CD4-positive, alpha-beta T cell treated with Interleukin-15 for 4 hours (primary cell): ENCODE results near the gene RPS29.
"Not testable (repeated sequence)": the region's sequence is repeated elsewhere in the genome, so short reads cannot be mapped to it uniquely, and the experiment has no call there.

Source experiments
- DNase-seq: peaks from one replicate; pipeline ENCODE4 v3.0.0-alpha.2; 2020; ENCODE audit warnings: low spot score

RPS29 gene

DNA sequence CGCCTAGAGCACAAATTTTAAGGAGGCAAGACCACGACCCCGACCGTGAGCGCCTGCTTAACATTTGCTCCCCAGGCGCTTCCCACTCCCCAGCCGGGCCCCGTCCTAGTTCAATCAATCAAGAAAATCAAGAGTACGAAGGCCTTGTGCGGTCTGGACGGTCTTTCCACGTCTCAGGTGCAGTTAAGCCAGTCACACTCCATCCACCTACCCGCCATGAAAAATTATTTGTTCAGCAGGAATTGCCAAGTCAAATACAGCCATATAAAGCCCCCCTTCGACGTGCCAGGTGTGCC is 12.0 kb upstream of the RPS29 start:
- DNase-seq, result no peak

DNA sequence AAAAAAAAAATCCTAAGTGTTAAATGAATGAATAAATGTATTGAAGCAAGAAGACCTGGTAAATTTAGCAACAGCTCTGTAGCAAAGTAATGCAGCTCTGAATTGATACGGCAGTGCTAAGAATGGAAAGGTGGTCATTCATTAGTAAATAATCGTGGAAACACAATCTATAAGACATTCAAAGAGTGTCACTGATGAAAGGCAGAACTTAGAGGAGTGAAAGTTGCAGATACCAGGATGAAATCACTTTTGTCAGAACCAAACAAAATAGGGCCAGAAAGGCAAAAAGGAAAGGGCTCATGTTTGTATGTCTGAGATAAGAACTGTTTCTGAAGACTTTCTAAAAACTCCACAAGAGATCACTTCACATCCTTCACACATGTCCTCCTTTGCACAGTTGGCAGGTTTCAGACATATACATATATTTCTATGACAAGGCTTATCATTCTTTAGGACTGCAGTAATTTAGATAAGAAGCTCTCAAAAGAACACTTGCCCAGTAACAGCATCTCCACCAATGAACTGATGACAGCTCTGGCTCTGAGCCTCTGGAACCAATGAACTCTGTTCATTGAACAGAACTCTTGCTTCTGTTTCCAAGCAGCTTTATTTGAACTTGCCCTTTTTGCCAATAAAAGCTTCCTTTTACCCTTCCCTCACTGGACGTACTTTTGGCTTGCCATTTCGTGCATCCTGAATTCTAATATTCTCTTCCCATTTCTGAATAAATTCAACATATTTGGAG is 8.3 kb upstream of the RPS29 start:
- DNase-seq, result no peak

DNA sequence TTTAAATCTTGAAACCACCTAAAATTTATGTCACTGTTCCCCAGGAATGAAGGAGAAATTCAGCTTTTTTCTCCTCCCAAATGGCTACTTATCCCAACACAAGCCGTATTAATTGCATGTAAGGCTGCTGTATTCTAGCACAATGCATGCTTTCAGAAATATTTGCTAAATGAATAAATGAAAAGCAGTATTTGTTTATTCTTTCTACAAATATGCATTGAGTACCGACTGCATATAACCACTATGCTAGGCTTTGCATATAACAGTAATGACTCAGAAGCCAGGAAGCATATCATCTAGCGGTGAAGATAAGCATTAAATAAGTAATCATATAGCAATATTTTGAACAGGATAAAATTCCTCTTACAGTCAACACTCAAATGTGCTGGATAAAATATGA is 6.8 kb upstream of the RPS29 start:
- DNase-seq, result no peak

DNA sequence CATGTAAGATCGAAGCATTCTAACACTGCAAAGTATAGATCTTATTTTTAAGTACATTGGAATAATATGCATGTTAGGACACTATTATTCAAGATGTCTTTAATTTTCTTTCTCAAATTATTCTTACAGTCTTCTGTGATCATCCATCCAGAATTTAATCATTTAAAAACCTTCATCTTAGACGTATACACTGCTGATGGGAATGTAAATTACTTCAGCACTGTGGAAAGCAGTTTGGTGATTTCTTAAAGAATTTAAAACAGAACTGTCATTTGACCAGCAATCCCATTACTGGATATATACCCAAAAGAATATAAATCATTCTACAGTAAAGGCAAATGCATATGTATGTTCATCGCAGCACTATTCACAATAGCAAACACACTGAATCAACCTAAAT is 3.2 kb upstream of the RPS29 start:
- DNase-seq, result no peak

DNA sequence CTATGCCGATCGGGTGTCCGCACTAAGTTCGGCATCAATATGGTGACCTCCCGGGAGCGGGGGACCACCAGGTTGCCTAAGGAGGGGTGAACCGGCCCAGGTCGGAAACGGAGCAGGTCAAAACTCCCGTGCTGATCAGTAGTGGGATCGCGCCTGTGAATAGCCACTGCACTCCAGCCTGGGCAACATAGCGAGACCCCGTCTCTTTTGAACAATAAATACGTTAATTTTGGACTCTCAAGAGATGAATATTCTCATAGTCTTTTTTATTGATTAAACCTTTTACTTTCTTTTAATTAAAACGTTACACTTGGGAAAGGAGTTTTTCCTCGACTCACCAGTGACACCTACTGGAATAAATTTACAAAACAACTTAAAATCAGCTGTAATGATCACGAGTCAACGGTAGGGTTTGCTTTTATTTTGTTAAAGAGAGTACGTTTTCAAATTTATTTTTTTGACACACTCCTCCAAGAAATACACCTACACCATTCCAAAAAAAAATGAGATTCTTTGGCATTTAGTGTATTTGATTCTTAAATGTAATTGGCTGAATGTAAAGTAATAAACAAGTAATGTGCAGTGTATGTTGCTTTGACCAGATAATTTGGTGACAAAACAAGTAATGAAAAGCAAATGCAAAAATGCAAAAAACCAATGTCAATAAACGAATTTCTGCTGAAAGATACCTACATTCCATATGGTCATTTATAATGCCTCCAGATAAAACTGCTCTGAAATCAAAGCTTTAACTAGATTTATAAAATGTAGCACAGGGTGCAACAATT is 687 bp upstream of the RPS29 start:
- DNase-seq, result peak; percentile 81

DNA sequence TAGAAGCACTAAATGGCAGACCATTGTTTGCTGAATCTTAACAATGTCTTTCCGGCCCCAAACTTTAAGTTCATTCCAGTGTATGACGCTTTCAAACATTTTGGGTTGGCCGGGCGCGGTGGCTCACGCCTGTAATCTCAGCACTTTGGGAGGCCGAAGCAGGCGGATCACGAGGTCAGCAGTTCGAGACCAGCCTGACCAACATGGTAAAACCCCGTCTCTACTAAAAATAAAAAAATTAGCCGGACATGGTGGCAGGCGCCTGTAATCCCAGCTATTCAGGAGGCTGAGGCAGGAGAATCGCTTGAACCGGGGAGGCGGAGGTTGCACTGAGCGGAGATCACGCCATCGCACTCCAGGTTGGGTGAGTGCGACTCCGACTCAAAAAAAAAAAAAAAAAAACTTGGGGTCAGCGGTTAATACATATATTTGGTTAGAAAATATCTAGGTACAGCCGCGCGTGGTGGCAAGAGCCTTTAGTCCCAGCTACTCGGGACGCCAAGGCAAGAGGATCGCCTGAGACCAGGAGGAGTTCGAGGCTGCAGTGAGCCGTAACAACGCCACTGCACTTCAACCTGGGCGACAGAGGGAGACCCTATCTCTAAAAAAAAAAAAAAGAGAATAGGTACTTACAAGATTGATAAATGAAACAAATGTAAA is 1.1 kb downstream of the RPS29 start:
- DNase-seq, result not testable (repeated sequence)

DNA sequence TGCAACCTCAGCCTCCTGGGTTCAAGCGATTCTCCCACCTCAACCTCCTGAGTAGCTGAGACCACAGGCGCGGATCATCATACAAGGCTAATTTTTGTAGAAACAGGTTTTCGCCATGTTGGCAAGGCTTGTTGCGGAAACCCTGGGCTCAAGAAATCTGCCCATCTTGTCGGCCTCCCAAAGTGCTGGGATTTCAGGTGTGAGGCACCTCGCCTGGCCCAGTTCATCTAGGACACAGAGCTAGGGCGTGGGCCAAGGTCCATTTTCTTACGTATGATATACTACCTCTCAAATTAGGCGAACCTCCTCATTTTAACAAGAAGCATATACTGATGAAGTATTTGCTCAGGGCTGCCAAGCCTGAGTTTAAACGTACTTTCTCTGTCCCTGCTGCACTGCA is 2.1 kb downstream of the RPS29 start:
- DNase-seq, result no peak

DNA sequence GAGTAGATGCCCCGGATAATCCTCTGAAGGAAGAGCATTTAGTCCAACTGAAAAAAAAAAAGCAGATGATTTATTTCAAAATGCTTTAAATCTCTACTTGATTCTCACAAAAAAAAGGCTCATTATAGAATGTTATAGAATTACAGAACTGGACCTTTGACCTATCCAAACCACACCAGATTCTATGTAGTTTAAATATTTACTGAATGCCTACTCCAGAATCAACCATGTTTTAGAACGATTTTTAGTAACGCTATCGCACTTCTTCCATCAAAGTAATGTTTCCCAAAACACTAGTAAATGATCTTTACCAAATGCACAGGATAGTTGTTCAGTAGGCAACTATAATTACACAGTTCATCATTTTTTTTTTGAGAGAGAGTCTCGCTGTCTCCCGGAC is 2.6 kb downstream of the RPS29 start:
- DNase-seq, result no peak

DNA sequence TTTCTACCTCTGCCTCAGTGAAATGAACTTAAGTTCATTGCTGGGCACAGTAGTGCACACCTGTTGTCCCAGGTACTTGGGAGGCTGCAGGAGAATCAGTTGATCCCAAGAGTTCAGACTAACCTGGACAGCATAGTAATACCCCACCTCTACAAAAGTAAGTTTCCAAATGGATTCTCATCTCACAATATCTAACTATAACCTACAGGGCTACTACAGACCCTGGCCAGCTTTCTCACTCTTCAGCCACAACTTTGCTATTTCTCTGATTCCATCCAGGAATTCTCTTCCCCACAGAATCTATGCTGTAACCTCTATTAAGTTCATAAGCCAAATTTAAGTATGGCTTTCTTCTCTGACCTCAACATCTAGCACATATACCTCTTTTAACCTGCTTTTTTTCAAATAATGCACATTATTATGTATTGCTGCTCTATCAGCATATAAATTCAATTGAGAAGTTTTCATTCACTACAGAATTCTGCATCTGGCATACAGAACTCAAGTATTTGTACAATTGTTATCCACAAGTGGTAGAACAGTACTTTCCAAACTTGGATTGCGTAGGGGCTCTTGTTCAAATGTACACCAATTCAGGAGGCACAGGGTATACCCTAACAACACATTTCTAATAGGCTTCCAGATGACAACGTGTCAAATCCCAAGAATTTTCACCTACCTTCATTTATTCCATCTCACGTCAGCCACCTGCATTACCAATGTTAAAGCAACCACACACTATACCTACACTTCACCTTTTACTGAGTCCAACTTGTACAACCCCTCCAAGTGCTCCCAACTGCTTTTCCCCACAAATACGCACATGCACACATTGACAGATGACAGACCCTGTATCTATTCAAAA is 3.8 kb downstream of the RPS29 start:
- DNase-seq, result no peak

DNA sequence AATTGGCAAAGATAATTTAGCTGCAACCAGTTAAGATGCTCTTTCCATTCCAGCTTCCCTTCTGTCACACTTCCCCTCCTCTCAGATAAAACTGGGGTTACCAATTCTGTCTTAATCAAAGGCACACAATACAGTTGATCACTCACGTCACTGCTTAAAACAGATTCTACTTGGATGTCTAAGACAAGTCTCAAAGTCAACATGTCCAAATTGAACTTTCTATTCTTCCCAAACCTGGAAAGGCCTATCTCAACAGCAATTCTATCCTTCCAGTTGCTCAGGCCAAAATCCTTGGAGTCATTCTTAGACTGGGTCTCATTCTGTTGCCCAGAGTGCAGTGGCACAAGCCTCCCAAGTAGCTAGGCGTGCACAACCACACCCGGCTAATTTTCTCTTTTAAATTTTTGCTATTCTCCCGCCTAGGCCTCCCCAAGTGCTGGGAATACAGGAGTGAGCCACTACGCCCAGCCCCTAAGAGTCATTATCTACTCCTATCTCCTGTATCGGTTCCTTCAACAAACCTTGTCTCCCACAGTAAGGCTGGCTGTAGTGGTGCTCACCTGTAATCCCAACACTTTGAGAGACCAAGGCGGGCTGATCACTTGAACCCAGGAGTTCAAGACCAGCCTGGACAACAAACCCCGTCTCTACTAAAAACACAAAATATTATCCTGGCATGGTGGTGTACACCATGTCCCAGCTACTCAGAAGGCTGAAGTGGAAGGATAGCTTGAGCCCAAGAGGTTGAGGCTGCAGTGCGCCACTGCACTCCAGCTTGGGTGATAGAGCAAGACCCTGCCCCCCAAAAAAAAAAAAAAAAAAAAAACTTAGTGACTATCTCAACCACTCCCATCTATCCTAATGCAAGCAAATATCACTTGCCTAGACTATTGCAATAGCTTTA is 4.7 kb downstream of the RPS29 start:
- no peak for DNase-seq

DNA sequence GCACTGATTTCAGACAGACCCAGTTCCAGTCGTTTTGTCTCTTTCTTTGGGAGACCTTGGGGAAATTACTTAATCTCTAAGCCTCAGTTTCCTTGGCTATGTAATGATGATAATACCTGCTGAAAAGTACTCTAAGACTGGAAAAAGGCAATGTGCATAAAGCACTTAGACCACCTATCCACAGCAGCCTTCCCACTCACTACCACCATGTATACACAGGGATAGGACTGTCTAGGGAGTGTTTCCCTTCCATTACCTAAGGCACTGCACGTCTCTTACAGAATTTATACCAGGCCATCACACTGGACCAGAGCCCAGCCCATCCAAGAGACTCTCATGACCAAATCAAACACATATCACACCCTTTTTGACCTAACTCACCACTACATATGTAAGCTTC is 6.3 kb downstream of the RPS29 start:
- DNase-seq, result no peak

DNA sequence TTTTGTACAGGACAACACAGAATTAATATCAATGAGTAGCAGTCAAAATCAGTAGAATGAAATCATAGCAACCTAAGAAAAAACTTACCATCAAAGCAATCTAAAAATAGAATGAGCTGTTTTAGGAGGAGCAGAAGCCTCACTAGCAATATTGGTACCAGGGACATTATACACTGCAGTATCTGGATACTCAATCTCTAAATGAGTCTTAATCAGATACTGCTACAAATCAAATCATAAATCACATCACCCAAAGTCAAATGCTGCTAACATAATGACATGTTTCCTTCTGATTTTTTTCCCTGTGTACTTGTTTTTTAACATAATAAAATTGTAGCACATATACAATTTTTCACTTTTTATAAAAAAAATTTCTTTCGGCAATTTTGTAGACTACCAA is 8.0 kb downstream of the RPS29 start:
- no peak for DNase-seq

DNA sequence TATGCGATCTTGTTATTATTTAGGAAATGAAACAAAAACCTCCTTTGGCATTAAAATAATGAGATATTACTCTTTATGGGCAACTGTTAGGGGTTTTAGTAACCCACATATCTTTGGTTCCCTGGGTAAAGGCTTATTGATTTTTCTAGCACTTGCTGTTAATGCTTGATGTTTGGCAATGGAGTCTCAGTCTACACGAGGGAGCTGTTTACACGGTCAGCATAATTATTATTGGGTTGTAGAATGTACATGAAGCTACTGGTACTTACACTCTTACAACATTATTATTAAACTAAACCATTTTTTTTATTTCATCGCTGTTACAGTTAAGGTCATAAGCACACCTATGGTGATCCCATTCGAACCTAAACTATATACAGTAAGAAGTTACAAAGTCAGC is 12.1 kb downstream of the RPS29 start:
- no peak for DNase-seq

DNA sequence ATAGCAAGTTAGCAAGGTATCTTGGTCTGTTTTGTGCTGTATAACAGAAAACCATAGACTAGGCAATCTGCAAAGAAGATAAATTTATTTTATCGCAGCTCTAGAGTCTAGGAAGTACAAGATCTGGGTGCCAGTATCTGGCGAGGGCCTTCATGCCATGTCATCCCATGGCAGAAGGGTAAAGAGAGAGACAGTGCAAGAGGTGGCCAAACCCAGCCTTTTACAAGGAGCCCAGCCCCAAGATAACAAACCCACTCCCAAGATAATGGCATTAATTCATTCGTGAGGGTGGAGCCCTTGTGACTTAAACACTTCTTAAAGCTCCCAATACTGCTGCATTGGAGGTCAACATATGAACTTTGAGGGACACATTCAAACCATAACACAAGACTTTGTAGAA is 16.9 kb downstream of the RPS29 start:
- DNase-seq, result no peak

DNA sequence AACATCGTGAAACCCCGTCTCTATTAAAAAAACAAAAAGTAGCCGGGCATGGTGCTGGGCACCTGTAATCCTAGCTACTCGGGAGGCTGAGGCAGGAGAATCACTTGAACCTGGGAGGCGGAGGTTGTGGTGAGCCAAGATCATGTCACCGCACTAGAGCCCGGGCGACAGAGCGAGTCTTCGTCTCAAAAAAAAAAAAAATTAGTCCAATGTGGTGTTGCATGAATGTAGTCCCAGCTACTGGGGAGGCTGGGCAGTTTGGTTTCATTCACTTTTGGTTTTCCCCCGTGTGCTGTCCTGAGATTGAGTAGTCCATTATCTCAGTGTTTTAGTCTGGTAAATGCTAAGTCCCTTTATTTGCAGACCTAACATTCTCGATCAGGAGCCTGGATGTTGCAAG is 19.5 kb downstream of the RPS29 start:
- no peak for DNase-seq

DNA sequence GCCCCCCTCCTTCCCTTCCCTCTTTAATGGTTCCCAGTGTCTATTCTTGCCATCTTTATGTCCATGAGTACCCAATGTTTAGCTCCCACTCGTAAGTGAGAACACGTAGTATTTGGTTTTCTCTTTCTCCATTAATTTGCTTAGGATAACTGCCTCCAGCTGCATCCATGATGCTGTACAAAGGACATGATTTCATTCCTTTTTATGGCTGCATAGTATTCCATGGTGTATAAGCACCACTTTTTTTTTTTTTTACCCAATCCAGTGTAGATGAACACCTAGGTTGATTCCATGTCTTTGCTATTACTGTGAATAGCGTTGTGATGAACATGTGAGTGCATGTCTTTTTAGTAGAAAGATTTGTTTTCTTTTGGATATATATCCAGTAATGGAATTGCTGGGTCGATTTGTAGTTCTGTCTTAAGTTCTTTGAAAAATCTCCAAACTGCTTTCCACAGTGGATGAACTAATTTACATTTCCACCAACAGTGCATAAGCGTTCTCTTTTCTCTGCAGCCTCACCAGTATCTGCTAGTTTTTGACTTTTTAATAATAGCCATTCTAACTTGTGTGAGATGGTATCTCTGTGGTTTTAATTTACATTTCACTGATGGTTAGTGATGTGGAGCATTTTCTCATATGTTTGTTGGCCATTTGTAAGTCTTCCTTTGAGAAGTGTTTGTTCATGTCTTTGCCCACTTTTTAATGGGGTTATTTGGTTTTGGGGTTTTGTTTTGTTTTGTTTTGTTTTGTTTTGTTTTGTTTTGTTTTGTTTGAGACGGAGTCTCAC is 26.0 kb downstream of the RPS29 start:
- no peak for DNase-seq

DNA sequence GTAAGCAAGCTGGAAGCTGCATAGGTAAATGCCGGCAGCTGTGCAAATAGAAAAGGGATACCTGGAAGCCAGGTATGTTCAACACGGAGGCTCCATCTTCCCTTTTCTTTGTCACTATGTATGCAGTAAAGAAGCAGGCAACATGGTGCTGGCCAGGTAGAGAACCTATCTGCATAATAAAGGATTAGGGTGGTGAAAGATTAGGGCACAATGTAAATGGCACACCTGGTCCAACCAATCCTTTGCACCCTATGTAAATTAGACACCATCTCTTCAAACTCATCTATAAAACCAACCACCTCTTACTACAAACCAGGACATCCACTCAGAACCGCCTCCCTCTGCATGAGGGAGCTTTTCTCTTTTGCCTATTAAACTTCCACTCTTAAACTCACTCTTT is 32.3 kb downstream of the RPS29 start:
- no peak for DNase-seq

DNA sequence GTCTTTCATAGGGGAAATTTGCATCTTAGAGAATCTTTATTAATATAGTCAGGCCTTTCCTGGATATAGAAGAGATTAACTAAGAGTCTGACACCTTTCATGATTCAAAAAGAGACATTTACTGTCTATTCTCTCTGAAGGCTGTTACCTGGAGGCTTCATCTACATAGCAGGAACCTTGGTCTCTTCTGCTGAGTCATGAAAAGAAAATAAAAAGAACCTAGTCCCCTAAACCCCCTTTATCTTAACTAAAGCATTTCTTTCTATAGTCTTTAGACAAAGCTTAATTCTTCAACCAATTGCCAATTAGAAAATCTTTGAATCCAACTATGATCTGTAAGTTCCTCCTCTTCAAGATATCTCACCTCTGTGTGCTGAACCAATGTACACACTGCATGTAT is 33.1 kb downstream of the RPS29 start:
- no peak for DNase-seq

DNA sequence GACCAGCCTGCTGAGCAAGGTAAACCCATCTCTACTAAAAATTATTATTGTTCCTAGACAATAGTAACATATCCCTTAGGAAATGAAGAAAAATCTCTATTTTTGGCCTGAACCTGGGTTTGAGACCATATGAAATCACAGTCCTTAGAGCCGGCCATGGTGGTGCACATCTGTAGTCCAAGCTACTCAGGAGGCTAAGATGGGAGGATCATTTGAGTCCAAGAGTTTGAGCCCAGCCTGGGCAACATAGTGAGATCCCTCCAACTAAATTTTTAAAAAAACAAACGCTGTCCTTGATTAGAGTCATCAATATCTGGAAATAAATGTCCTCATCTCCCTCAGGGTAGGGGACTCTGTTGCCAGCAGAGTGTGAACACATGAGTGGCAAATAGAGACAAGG is 34.6 kb downstream of the RPS29 start:
- no peak for DNase-seq
